Endodermal cell (in vitro differentiated cells): Measurements from ENCODE around the gene ECE1. TPM values are rescaled to one million over a fixed set of nuclear protein-coding genes. Genes with fewer than 3 reads are reported as not detected.

Source experiments
- DNase-seq: peaks from one replicate; pipeline ENCODE4 v3.0.0-alpha.2; 2017
- H3K27ac ChIP-seq: 2 replicates; pipeline ENCODE4 v1.5.1; 2013; ENCODE audit warnings: mild to moderate bottlenecking, low read depth, low read length, moderate library complexity
- H3K27me3 ChIP-seq: 2 replicates; pipeline ENCODE4 v1.6.1; 2013; ENCODE audit warnings: mild to moderate bottlenecking, low read length, moderate library complexity; ENCODE audit not compliant: insufficient read depth, control insufficient read depth, poor library complexity, severe bottlenecking
- H3K36me3 ChIP-seq: 2 replicates; pipeline ENCODE4 v1.7.0; 2013; ENCODE audit warnings: mild to moderate bottlenecking, low read length, moderate library complexity; ENCODE audit not compliant: control insufficient read depth, insufficient read depth
- H3K4me1 ChIP-seq: one replicate; pipeline ENCODE4 v1.7.0; 2013; ENCODE audit warnings: low read length; ENCODE audit not compliant: control insufficient read depth, insufficient read depth
- H3K4me3 ChIP-seq: 2 replicates; pipeline ENCODE4 v1.5.1; 2013; ENCODE audit warnings: mild to moderate bottlenecking, low read length, moderate library complexity
- H3K9ac ChIP-seq: 2 replicates; pipeline ENCODE4 v1.6.1; 2013; ENCODE audit warnings: mild to moderate bottlenecking, low read length, moderate library complexity; ENCODE audit not compliant: poor library complexity, severe bottlenecking; ENCODE audit errors: extremely low read depth
- H3K9me3 ChIP-seq: 2 replicates; pipeline ENCODE4 v1.6.1; 2013; ENCODE audit warnings: mild to moderate bottlenecking, low read length, moderate library complexity; ENCODE audit not compliant: control insufficient read depth
- H3K27ac Mint-ChIP-seq: 2 replicates; pipeline ENCODE4 v1.8.0; 2020; ENCODE audit warnings: mixed read lengths
- H3K27me3 Mint-ChIP-seq: 2 replicates; pipeline ENCODE4 v1.8.0; 2021; ENCODE audit warnings: mild to moderate bottlenecking, mixed read lengths; ENCODE audit not compliant: insufficient read depth
- H3K36me3 Mint-ChIP-seq: 2 replicates; pipeline ENCODE4 v1.8.0; 2020; ENCODE audit warnings: low read depth, mixed read lengths
- H3K4me1 Mint-ChIP-seq: 2 replicates; pipeline ENCODE4 v1.8.0; 2020; ENCODE audit warnings: mixed read lengths
- H3K4me3 Mint-ChIP-seq: 2 replicates; pipeline ENCODE4 v1.8.0; 2020; ENCODE audit warnings: mild to moderate bottlenecking, moderate library complexity, mixed read lengths
- H3K9me3 Mint-ChIP-seq: 2 replicates; pipeline ENCODE4 v1.8.0; 2020; ENCODE audit warnings: mild to moderate bottlenecking, mixed read lengths
- CTCF ChIP-seq: fragments of 200-600 bp; sonication (generic); conservative IDR thresholded peaks from 2 replicates; pipeline ENCODE4 v1.5.0; 2021; ENCODE audit warnings: antibody characterized with exemption, mild to moderate bottlenecking
- WGBS, 2 experiments: methylation state at CpG; one replicate each; pipeline versions ENCODE4 v1.1.5 to v1.1.7; 2013; ENCODE audit warnings: missing lambda C conversion rate in 2 of 2, mixed read lengths in 1 of 2; ENCODE audit not compliant: insufficient coverage in 1 of 2, insufficient read length in 1 of 2; 5-methylcytosine and 5-hydroxymethylcytosine counted together
- total RNA-seq, 2 donors: library from RNA; stranded (reverse); fragmentation: NEBNext Ultra II Directional in 1 of 2; extraction: Animal tissue kit (Norgen Biotek cat#: 25700) in 1 of 2; gene quantifications; 2 replicates in 1 of 2; 3 replicates in 1 of 2; pipeline ENCODE4 v1.2.1, GENCODE V29; 2021

The ECE1 gene
- total RNA-seq, 2 donors from 2014 or later, result 47.8 to 57.9 TPM

DNA sequence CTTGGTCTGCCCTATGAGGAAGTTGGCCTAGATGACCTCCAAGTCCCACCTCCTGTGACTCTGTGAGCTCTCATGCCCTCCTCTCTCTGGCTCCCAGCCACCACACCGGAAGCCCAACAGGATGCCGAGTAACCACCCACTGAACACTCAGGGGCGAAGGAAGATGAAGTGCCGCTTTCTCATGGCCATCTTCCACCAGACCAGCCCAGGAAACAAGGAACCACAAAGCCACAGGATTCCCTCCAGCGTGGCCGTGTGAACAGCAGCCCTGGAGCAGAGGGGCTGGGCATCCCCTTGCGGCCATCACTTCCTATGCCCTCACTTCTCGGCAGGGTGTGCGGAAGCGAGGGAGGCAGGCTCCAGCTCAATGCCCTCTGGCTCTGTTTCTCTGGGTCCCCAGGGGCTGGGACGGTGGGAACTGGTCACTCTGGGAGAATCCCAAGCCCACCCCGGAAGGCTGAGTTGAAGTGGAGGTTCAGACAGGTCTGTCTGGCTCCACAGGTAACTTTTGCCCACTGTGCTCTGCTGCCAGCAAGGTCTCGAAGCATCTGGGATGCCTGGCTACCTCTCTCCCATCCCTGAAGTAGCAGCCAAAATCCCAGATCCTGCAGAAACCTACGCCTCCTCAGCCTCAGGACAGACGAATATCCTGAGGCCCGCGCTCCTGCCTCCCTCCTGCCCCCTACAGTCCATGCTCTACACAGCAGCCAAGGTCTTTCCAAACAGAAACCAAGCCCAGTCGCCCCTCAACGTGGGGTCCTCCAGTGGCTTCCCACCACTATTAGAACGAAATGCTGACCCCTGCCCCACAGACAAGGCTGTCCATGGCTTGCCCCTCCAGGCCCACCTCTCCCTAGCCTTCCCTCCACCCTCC lies 44.2 kb upstream of the ECE1 start:
- no peak overlapping the region for H3K4me3 ChIP-seq
- no peaks in the 10 kb centered on the region for H3K9me3 ChIP-seq
- Mint-ChIP-seq H3K4me1 (peaks cover 62% of the 10 kb centered on the region), H3K4me3 (peak overlapping the region; percentile 27), H3K9me3 (no peaks in the 10 kb centered on the region), H3K36me3 (peaks cover 3% of the 10 kb centered on the region), H3K27ac (peak overlapping the region; percentile 83), H3K27me3 (no peaks in the 10 kb centered on the region)
- WGBS, 2 experiments, result 58 to 61% methylated on average over 4 to 20 of the region's 20 CpGs
- H3K9ac ChIP-seq, result no peak overlapping the region
- H3K27me3 ChIP-seq, result no peaks in the 10 kb centered on the region
- H3K4me1 ChIP-seq, result peaks cover 26% of the 10 kb centered on the region
- H3K36me3 ChIP-seq, result no peaks in the 10 kb centered on the region
- DNase-seq, result peak; percentile 94
- no peak overlapping the region for H3K27ac ChIP-seq
- peak; percentile 88 for TF ChIP-seq CTCF

GRCh38 chr1:21333824-21334213 lies 43.6 kb upstream of the ECE1 start:
- no peak for DNase-seq
- Histone ChIP-seq H3K27me3 (no peaks in the 10 kb centered on the region), H3K9ac (no peak overlapping the region), H3K4me1 (peaks cover 28% of the 10 kb centered on the region), H3K9me3 (no peaks in the 10 kb centered on the region), H3K27ac (no peak overlapping the region), H3K36me3 (no peaks in the 10 kb centered on the region), H3K4me3 (no peak overlapping the region)
- no peaks in the 10 kb centered on the region for H3K27me3 Mint-ChIP-seq
- peaks cover 3% of the 10 kb centered on the region for H3K36me3 Mint-ChIP-seq
- 90% methylated on average over 2 to 5 of the region's 5 CpGs for WGBS, 2 experiments
- no peak for TF ChIP-seq CTCF
- no peak overlapping the region for H3K4me3 Mint-ChIP-seq
- peaks cover 62% of the 10 kb centered on the region for H3K4me1 Mint-ChIP-seq
- no peak overlapping the region for H3K27ac Mint-ChIP-seq
- no peaks in the 10 kb centered on the region for H3K9me3 Mint-ChIP-seq

GRCh38 chr1:21332554-21333311 lies 42.5 kb upstream of the ECE1 start:
- H3K27ac ChIP-seq, result peak overlapping the region; percentile 47
- TF ChIP-seq CTCF, result no peak
- WGBS, 2 experiments, result 66 to 84% methylated on average over 3 to 5 of the region's 8 CpGs
- no peak for DNase-seq
- no peaks in the 10 kb centered on the region for H3K9me3 ChIP-seq
- no peaks in the 10 kb centered on the region for H3K9me3 Mint-ChIP-seq
- H3K27me3 ChIP-seq, result no peaks in the 10 kb centered on the region
- no peaks in the 10 kb centered on the region for H3K36me3 ChIP-seq
- peaks cover 5% of the 10 kb centered on the region for H3K36me3 Mint-ChIP-seq
- peaks cover 22% of the 10 kb centered on the region for H3K4me1 ChIP-seq
- peaks cover 53% of the 10 kb centered on the region for H3K4me1 Mint-ChIP-seq
- H3K4me3 Mint-ChIP-seq, result no peak overlapping the region
- no peak overlapping the region for H3K4me3 ChIP-seq
- H3K27me3 Mint-ChIP-seq, result no peaks in the 10 kb centered on the region
- H3K9ac ChIP-seq, result no peak overlapping the region
- no peak overlapping the region for H3K27ac Mint-ChIP-seq
